K562 (cell line): ENCODE results near the gene CBR4. TPM values are rescaled to one million over a fixed set of nuclear protein-coding genes. Genes with fewer than 3 reads are reported as not detected.

Experiments
- ATAC-seq: fragments of 200-7000 bp; cut with Tn5 transposase; 3 replicates; pipeline ENCODE4 v1.9.1; 2020; ENCODE audit warnings: moderate library complexity
- BruUV-seq: library from RNA; stranded (reverse); fragments of 400-500 nt; replicated peaks from 2 replicates; lab custom pipeline; 2021; lab: Mats Ljungman, UMichigan
- CTCF ChIA-PET: fragments of 300-600 bp; formaldehyde crosslinking; extraction: SDS; loops from one replicate; lab custom pipeline; 2021; ENCODE audit warnings: low intra/inter-chr PET ratio; lab: Yijun Ruan, JAX
- POLR2A ChIA-PET: fragments of 300-600, 350-650 bp; sonication (Branson Sonifier 250); formaldehyde crosslinking; extraction: SDS; loops from one replicate; lab custom pipeline; 2021; ENCODE audit warnings: antibody characterized with exemption, inconsistent platforms; lab: Yijun Ruan, JAX
- DNase-seq, 4 experiments: peaks; one replicate each; pipeline versions ENCODE4 v3.0.0 to v3.0.0-alpha.2; 2011 to 2018; ENCODE audit warnings: low spot score in 3 of 4, mixed read lengths in 3 of 4; ENCODE audit errors: extremely low read depth in 1 of 4
- FAIRE-seq: peaks from 2 replicates; lab custom pipeline; 2011; peaks lifted over from hg19 to GRCh38; lab: Jason Lieb, UNC
- H2AFZ ChIP-seq: 2 replicates; pipeline ENCODE4 v1.6.0; 2011; ENCODE audit warnings: low read depth, low read length, control low read depth, inconsistent platforms
- H3K27ac ChIP-seq: fragments of 200-600 bp; 3 replicates; pipeline ENCODE4 v1.8.0; 2011; ENCODE audit warnings: low read depth, mild to moderate bottlenecking, control low read depth, inconsistent platforms, low read length, moderate library complexity, mixed read lengths; ENCODE audit errors: extremely low read depth
- H3K27me3 ChIP-seq, 2 experiments: fragments of 300-600 bp in 1 of 2; 2 replicates in 1 of 2; 3 replicates in 1 of 2; pipeline versions ENCODE4 v1.6.0 to v1.8.0; 2011; ENCODE audit warnings: inconsistent platforms in 2 of 2, low read length in 2 of 2, mild to moderate bottlenecking in 1 of 2, mixed read lengths in 1 of 2, moderate library complexity in 1 of 2; ENCODE audit not compliant: control insufficient read depth in 2 of 2, insufficient read depth in 2 of 2
- H3K36me3 ChIP-seq: fragments of 300-600 bp; 3 replicates; pipeline ENCODE4 v1.8.0; 2011; ENCODE audit warnings: mild to moderate bottlenecking, low read length, inconsistent platforms; ENCODE audit not compliant: control insufficient read depth, insufficient read depth
- H3K4me1 ChIP-seq, 2 experiments: fragments of 200-600 bp in 1 of 2; replicated peaks in 1 of 2; 2 replicates in 1 of 2; 3 replicates in 1 of 2; pipeline versions ENCODE4 v1.5.1 to v1.8.0; 2011; ENCODE audit warnings: inconsistent platforms in 2 of 2, low read length in 2 of 2, mild to moderate bottlenecking in 1 of 2, mixed read lengths in 1 of 2, moderate library complexity in 1 of 2; ENCODE audit not compliant: control insufficient read depth in 2 of 2, insufficient read depth in 2 of 2
- H3K4me2 ChIP-seq: 2 replicates; pipeline ENCODE4 v1.6.1; 2011; ENCODE audit warnings: low read length, control low read depth, inconsistent platforms, mixed read lengths; ENCODE audit not compliant: insufficient read depth
- H3K4me3 ChIP-seq: fragments of 200-600 bp; sonication (generic), shearing (Covaris generic); 2 replicates; pipeline ENCODE4 v1.5.1; 2016; ENCODE audit warnings: control low read depth, inconsistent platforms
- H3K79me2 ChIP-seq: fragments of 200-600 bp; 3 replicates; pipeline ENCODE4 v1.8.0; 2011; ENCODE audit warnings: low read length, inconsistent platforms; ENCODE audit not compliant: control insufficient read depth, insufficient read depth
- H3K9ac ChIP-seq, 2 experiments: 2 replicates each; pipeline versions ENCODE4 v1.6.0 to v1.6.1; 2011; ENCODE audit warnings: low read depth in 2 of 2, low read length in 2 of 2, control low read depth in 1 of 2, inconsistent platforms in 1 of 2, mild to moderate bottlenecking in 1 of 2, mixed read lengths in 1 of 2; ENCODE audit not compliant: insufficient read depth in 1 of 2
- H3K9me1 ChIP-seq: one replicate; pipeline ENCODE4 v1.6.0; 2011; ENCODE audit warnings: inconsistent platforms, mild to moderate bottlenecking, low read length, moderate library complexity; ENCODE audit not compliant: control insufficient read depth, insufficient read depth
- H3K9me3 ChIP-seq: replicated peaks from 2 replicates; pipeline ENCODE4 v1.5.1; 2011; ENCODE audit warnings: low read depth, low read length, inconsistent platforms; ENCODE audit not compliant: control insufficient read depth, insufficient read depth
- H4K20me1 ChIP-seq: replicated peaks from 2 replicates; pipeline ENCODE4 v1.6.1; 2011; ENCODE audit warnings: low read length, inconsistent platforms, mixed read lengths; ENCODE audit not compliant: control insufficient read depth, insufficient read depth
- ATF3 ChIP-seq, 2 experiments: fragments of 450-650 bp in 1 of 2; sonication (generic) in 1 of 2; formaldehyde crosslinking in 1 of 2; IDR thresholded peaks in 1 of 2; conservative IDR thresholded peaks in 1 of 2; 2 replicates each; pipeline versions ENCODE4 v1.6.1 to v1.8.1; 2016 to 2023; ENCODE audit warnings: mild to moderate bottlenecking in 2 of 2, moderate library complexity in 2 of 2, inconsistent platforms in 1 of 2, missing genetic modification reagents in 1 of 2
- COPS2 ChIP-seq: fragments of 450-650 bp; conservative IDR thresholded peaks from 2 replicates; pipeline ENCODE4 v1.6.1; 2016; ENCODE audit warnings: mild to moderate bottlenecking, moderate library complexity
- CREM ChIP-seq: IDR thresholded peaks from 2 replicates; pipeline ENCODE4 v1.6.1; 2014; ENCODE audit warnings: antibody characterized with exemption, low read depth
- FOSL1 ChIP-seq: fragments of 200-800 bp; sonication (Bioruptor generic); conservative IDR thresholded peaks from 2 replicates; pipeline ENCODE4 v1.6.1; 2016; ENCODE audit warnings: missing genetic modification characterization, missing compliant biosample characterization
- GABPA ChIP-seq: fragments of 200-800 bp; sonication (Bioruptor generic); conservative IDR thresholded peaks from 2 replicates; pipeline ENCODE4 v1.6.1; 2016; ENCODE audit warnings: low read depth, missing genetic modification characterization, missing compliant biosample characterization
- MECOM ChIP-seq: fragments of 250-450 bp; sonication (Bioruptor Pico); IDR thresholded peaks from 2 replicates; pipeline ENCODE4 v1.8.0; 2022; ENCODE audit warnings: inconsistent platforms
- MEIS2 ChIP-seq: fragments of 450-650 bp; IDR thresholded peaks from 2 replicates; pipeline ENCODE4 v1.6.1; 2014; ENCODE audit warnings: mild to moderate bottlenecking; ENCODE audit not compliant: partially characterized antibody
- NEUROD1 ChIP-seq: fragments of 150-350 bp; IDR thresholded peaks from 2 replicates; pipeline ENCODE4 v1.6.1; 2014; ENCODE audit warnings: borderline replicate concordance, low read length, low read depth; ENCODE audit not compliant: partially characterized antibody
- NR1H2 ChIP-seq: sonication (generic); formaldehyde crosslinking; IDR thresholded peaks from 2 replicates; pipeline ENCODE4 v1.4.0; 2020; ENCODE audit warnings: mild to moderate bottlenecking, missing genetic modification reagents
- NR3C1 ChIP-seq: sonication (generic); formaldehyde crosslinking; IDR thresholded peaks from 2 replicates; pipeline ENCODE4 v1.8.1; 2022; ENCODE audit warnings: missing genetic modification reagents
- PBX2 ChIP-seq, 2 experiments: IDR thresholded peaks in 1 of 2; conservative IDR thresholded peaks in 1 of 2; 2 replicates each; pipeline ENCODE4 v1.6.1; 2016; ENCODE audit warnings: low read depth in 2 of 2, mild to moderate bottlenecking in 1 of 2, missing compliant biosample characterization in 1 of 2, missing genetic modification characterization in 1 of 2, moderate library complexity in 1 of 2
- POLR2AphosphoS2 ChIP-seq: IDR thresholded peaks from 2 replicates; pipeline ENCODE4 v1.6.1; 2012; ENCODE audit warnings: low read length, improper control_type of control experiment
- PRMT5 ChIP-seq: sonication (generic); formaldehyde crosslinking; IDR thresholded peaks from 2 replicates; pipeline ENCODE4 v1.5.0; 2020; ENCODE audit warnings: missing genetic modification reagents
- SAFB2 ChIP-seq: fragments of 200-400 bp; formaldehyde crosslinking; IDR thresholded peaks from 2 replicates; pipeline ENCODE4 v1.6.1; 2018; ENCODE audit warnings: borderline replicate concordance, low read length, low read depth, moderate library complexity; ENCODE audit not compliant: severe bottlenecking
- TAF9B ChIP-seq: fragments of 450-650 bp; IDR thresholded peaks from 2 replicates; pipeline ENCODE4 v1.6.1; 2018; ENCODE audit warnings: mild to moderate bottlenecking; ENCODE audit not compliant: partially characterized antibody
- XRCC5 ChIP-seq: fragments of 200-400 bp; formaldehyde crosslinking; IDR thresholded peaks from 2 replicates; pipeline ENCODE4 v1.6.1; 2017; ENCODE audit warnings: low read depth, mild to moderate bottlenecking, low read length
- ZNF644 ChIP-seq: fragments of 200-800 bp; sonication (Bioruptor generic); IDR thresholded peaks from 2 replicates; pipeline ENCODE4 v1.6.1; 2016; ENCODE audit warnings: low read depth, missing genetic modification characterization, missing compliant biosample characterization
- WGBS: fragments of 100-300 bp; shearing (Covaris generic); methylation state at CpG from one replicate; pipeline ENCODE4 v1.1.6; 2016; ENCODE audit warnings: low coverage, mixed read lengths; ENCODE audit not compliant: insufficient coverage; ENCODE audit errors: missing lambda C conversion rate; 5-methylcytosine and 5-hydroxymethylcytosine counted together
- in situ Hi-C: fragments of 300-500 bp; cut with MboI; formaldehyde crosslinking; loops from 4 replicates; pipeline ENCODE4 v1.15.0; 2018; ENCODE audit warnings: inconsistent platforms, mixed read lengths
- intact Hi-C: fragments of 100-400 bp; cut with micrococcal nuclease; formaldehyde crosslinking; loops from 2 replicates; pipeline ENCODE4 v1.14.2; 2022
- polyA plus RNA-seq, 8 experiments: library from polyadenylated mRNA; depleted of rRNA in 4 of 8; stranded (reverse) in 5 of 8; unstranded in 3 of 8; fragments of >200 nt; fragmentation: Nextera tagmentation in 2 of 8; fragmentation: Illumina TruSeq in 1 of 8; extraction: Ambion mirVana in 2 of 8; extraction: Trizol in 1 of 8; gene quantifications; 2 replicates each; pipeline versions ENCODE4 v1.2.1 to v1.2.3, GENCODE V29; 2011 to 2014; ENCODE audit warnings: inconsistent platforms in 1 of 8, missing spikeins in 1 of 8
- total RNA-seq, 7 experiments: library from RNA; depleted of rRNA in 6 of 7; stranded (reverse); fragments of >200 nt in 6 of 7; fragmentation: Illumina TruSeq in 2 of 7; extraction: Trizol in 2 of 7; gene quantifications; 2 replicates each; pipeline versions ENCODE4 v1.2.1 to v1.2.3, GENCODE V29; 2011 to 2021; ENCODE audit warnings: low replicate concordance in 1 of 7
- TF ChIP-seq, protein P1 (sequence below): fragments of 450-650 bp; IDR thresholded peaks from 2 replicates; pipeline ENCODE4 v1.6.1; 2016

Gene CBR4
- total and polyA plus RNA-seq, 9 of the 15 experiments (the other 6 are each of a cell fraction or from before 2014, with no cell fraction given): 12.1 to 26.4 (median 18.6) TPM

- in situ Hi-C loops: no loop called here
- ATAC-seq (no peak), FAIRE-seq (peak; percentile 11), DNase-seq (no peak)
- BruUV-seq: no TSS peak
- Histone ChIP-seq H2AFZ (0 out of 2 replicates have a peak overlapping the region, but pooled peaks have one; percentile 62), H3K4me3 (no peak overlapping the region), H4K20me1 (no peaks in the 10 kb centered on the region; the same call in 1 of the 2 replicates), H3K36me3 (no peaks in the 10 kb centered on the region), H3K27ac (no peak overlapping the region), H3K4me1 (peaks cover 0 to 4% of the 10 kb centered on the region in 2 experiments; a peak in 1 of 5 replicates), H3K9me3 (no peaks in the 10 kb centered on the region), H3K27me3 (peaks cover 3 to 4% of the 10 kb centered on the region in 2 experiments; a peak in 1 of 5 replicates), H3K9me1 (no peaks in the 10 kb centered on the region), H3K79me2 (no peaks in the 10 kb centered on the region), H3K9ac (no peak overlapping the region), H3K4me2 (0 out of 2 replicates have a peak overlapping the region, but pooled peaks have one; percentile 30)
- WGBS: 8% methylated on average over 6 of the region's 6 CpGs
- CTCF ChIA-PET: no interaction called here
- intact Hi-C loops: no loop called here
- POLR2A ChIA-PET: no interaction called here
- TF ChIP-seq XRCC5 (no peak), CREM (0 out of 2 replicates have a peak, but pooled peaks have one; percentile 11), SAFB2 (no peak), NR1H2 (CRISPR knock-in tag) (no peak), COPS2 (no peak), GABPA (0 out of 2 replicates have a peak, but pooled peaks have one; percentile 20), PBX2 (CRISPR knock-in tag; IDR thresholded peaks at IDR 0.05; ENCODE audit: low read depth) (no peak), PBX2 (tag; conservative IDR thresholded peaks at IDR 0.05; ENCODE audit: low read depth) (peak; percentile 79), PRMT5 (no peak), TAF9B (no peak), MEIS2 (peak; percentile 84), ATF3 (IDR thresholded peaks at IDR 0.05) (peak; percentile 27; the same call in 1 of the 2 replicates), ATF3 (CRISPR knock-in tag; conservative IDR thresholded peaks at IDR 0.05) (no peak), MECOM (CRISPR knock-in tag) (peak; percentile 92), ZNF644 (no peak), NR3C1 (CRISPR knock-in tag) (no peak), POLR2AphosphoS2 (no peak), NEUROD1 (no peak), FOSL1 (tag) (peak; percentile 63)
- TF ChIP-seq, protein P1, sequence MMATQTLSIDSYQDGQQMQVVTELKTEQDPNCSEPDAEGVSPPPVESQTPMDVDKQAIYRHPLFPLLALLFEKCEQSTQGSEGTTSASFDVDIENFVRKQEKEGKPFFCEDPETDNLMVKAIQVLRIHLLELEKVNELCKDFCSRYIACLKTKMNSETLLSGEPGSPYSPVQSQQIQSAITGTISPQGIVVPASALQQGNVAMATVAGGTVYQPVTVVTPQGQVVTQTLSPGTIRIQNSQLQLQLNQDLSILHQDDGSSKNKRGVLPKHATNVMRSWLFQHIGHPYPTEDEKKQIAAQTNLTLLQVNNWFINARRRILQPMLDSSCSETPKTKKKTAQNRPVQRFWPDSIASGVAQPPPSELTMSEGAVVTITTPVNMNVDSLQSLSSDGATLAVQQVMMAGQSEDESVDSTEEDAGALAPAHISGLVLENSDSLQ: peak; percentile 55
Measured at GRCh38 chr4:169030562-169030982, 20.5 kb upstream of the CBR4 start.
